ENCODE results near the gene PCDHGA3. TPM values are rescaled to one million over a fixed set of nuclear protein-coding genes. Genes with fewer than 3 reads are reported as not detected.
A peak's percentile ranks its signal among the peaks of the same experiment; 100 is the strongest.

PCDHGA3 gene
- total and polyA plus RNA-seq, 9 of the 15 experiments (the other 6 are each of a cell fraction or from before 2014, with no cell fraction given), result 0.13 to 0.28 (median 0.18) TPM; not detected in 2

- Histone ChIP-seq H2AFZ (ENCODE audit: low read depth, low read length) (peak overlapping the region; percentile 99), H3K9ac (ENCODE audit: insufficient read depth in 1 of 2, low read depth in 2 of 2, low read length in 2 of 2) (peak overlapping the region; percentile 74 to 93; a peak in 3 of 4 replicates), H4K20me1 (replicated peaks; ENCODE audit: control insufficient read depth, insufficient read depth, low read length) (no peaks in the 10 kb centered on the region), H3K9me1 (ENCODE audit: control insufficient read depth, insufficient read depth, low read length) (no peaks in the 10 kb centered on the region), H3K4me3 (peak overlapping the region; percentile 47), H3K9me3 (replicated peaks; ENCODE audit: control insufficient read depth, insufficient read depth, low read depth, low read length) (0 out of 2 replicates have a peak, but pooled peaks cover 2% of the 10 kb centered on the region), H3K27ac (ENCODE audit: extremely low read depth, low read depth, low read length) (peak overlapping the region; percentile 64; the same call in 2 of the 3 replicates), H3K27me3 (ENCODE audit: control insufficient read depth in 2 of 2, insufficient read depth in 2 of 2, low read length in 2 of 2) (peaks cover 0 to 6% of the 10 kb centered on the region in 2 experiments; a peak in 3 of 5 replicates), H3K36me3 (ENCODE audit: control insufficient read depth, insufficient read depth, low read length) (no peaks in the 10 kb centered on the region), H3K4me2 (ENCODE audit: insufficient read depth, low read length) (peak overlapping the region; percentile 94), H3K79me2 (ENCODE audit: control insufficient read depth, insufficient read depth, low read length) (no peaks in the 10 kb centered on the region), H3K4me1 (replicated peaks in 1 of 2; ENCODE audit: control insufficient read depth in 2 of 2, insufficient read depth in 2 of 2, low read length in 2 of 2) (no peaks in the 10 kb centered on the region; a peak in 1 of 5 replicates)
- BruUV-seq (replicated peaks), result TSS peak; percentile 39
- FAIRE-seq, result peak; percentile 97
- intact Hi-C loops (cut with micrococcal nuclease), result loop anchor here (5.0 to 10.0 kb wide), 2 partner anchors 46 to 111 kb away; partner anchors contain the start of genes PCDHB13, PCDHGA6 and PCDHGB3
- ChIA-PET POLR2A (interaction anchor here (0.9 kb wide), 1 partner anchor 267 kb away, joined by 3 read pairs; no protein-coding TSS in a partner anchor), CTCF (ENCODE audit: low intra/inter-chr PET ratio) (interaction anchor here (0.7 to 1.9 kb wide), 7 partner anchors 186 to 239 kb away, joined by 3 to 9 read pairs (median 6); no protein-coding TSS in a partner anchor)
- in situ Hi-C loops (cut with MboI), result no loop called here
- ATAC-seq, result peak; percentile 99
- WGBS (ENCODE audit: insufficient coverage, low coverage, missing lambda C conversion rate), result 2% methylated on average over 27 of the region's 27 CpGs
- DNase-seq (ENCODE audit: extremely low read depth in 1 of 4, low spot score in 3 of 4), result peak; percentile 63 to 86 (median 74)
- TF ChIP-seq DNMT1 (IDR thresholded peaks at IDR 0.05), result no peak
- TF ChIP-seq MITF (IDR thresholded peaks at IDR 0.05), result no peak
- TF ChIP-seq SIN3A (IDR thresholded peaks at IDR 0.05; ENCODE audit: borderline replicate concordance in 2 of 2, control insufficient read depth in 1 of 2, low read depth in 2 of 2, low read length in 2 of 2), result no peak
- TF ChIP-seq CXXC5 (CRISPR knock-in tag; IDR thresholded peaks at IDR 0.05), result peak; percentile 48; the same call in 1 of the 2 replicates
- TF ChIP-seq MEF2A (IDR thresholded peaks at IDR 0.05; ENCODE audit: control insufficient read depth, low read depth, low read length), result no peak
- TF ChIP-seq HMG20A (CRISPR knock-in tag; conservative IDR thresholded peaks at IDR 0.05), result no peak
- TF ChIP-seq ZNF764 (CRISPR knock-in tag; IDR thresholded peaks at IDR 0.05; ENCODE audit: low read depth), result no peak
- peak; percentile 40; the same call in 1 of the 2 replicates for TF ChIP-seq REST (IDR thresholded peaks at IDR 0.05; ENCODE audit: borderline replicate concordance)
- TF ChIP-seq REST (CRISPR knock-in tag; IDR thresholded peaks at IDR 0.05; ENCODE audit: low read depth), result no peak
- no peak for TF ChIP-seq USF2 (CRISPR knock-in tag; IDR thresholded peaks at IDR 0.05)
These were observed 17.4 kb upstream of the PCDHGA3 start for GRCh38 chr5:141326088-141326854.
